ENCODE results near the gene PCSK5.

DNA sequence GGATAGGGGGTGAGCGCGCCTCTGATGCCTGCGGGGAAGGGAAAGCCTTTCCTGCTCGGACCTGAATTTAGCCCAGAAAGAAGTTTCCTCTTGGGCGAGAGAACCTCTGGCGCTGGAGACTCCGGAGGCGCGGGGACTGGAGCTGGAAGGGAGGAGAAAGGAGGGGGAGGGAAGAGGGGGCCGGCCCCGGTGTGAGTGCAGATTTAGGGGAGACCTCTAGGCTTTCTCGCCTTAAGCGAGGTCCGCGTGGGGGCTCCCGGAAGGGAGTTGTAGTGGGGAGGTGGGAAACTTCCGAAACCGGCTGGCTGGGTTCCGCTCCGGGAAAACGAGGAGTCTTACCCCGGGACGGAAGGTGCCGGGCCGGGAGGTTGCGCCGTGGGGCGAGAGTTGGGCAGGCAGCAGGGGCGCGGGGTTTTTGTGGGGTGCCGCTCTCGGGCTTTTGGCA lies 1.3 kb downstream of the PCSK5 start:
- no peak for TF ChIP-seq EZH2 (IDR thresholded peaks at IDR 0.05; ENCODE audit: low read depth, low read length, severe bottlenecking)
- no peak for TF ChIP-seq EP300 (IDR thresholded peaks at IDR 0.05; ENCODE audit: borderline replicate concordance in 1 of 2, low read depth in 2 of 2, low read length in 2 of 2)
- no peak for TF ChIP-seq ASH2L (IDR thresholded peaks at IDR 0.05; ENCODE audit: low read length)
- TF ChIP-seq POLR2A (IDR thresholded peaks at IDR 0.05; ENCODE audit: control extremely low read depth in 1 of 2, low read depth in 2 of 2, low read length in 2 of 2): no peak
- TF ChIP-seq, protein P1, sequence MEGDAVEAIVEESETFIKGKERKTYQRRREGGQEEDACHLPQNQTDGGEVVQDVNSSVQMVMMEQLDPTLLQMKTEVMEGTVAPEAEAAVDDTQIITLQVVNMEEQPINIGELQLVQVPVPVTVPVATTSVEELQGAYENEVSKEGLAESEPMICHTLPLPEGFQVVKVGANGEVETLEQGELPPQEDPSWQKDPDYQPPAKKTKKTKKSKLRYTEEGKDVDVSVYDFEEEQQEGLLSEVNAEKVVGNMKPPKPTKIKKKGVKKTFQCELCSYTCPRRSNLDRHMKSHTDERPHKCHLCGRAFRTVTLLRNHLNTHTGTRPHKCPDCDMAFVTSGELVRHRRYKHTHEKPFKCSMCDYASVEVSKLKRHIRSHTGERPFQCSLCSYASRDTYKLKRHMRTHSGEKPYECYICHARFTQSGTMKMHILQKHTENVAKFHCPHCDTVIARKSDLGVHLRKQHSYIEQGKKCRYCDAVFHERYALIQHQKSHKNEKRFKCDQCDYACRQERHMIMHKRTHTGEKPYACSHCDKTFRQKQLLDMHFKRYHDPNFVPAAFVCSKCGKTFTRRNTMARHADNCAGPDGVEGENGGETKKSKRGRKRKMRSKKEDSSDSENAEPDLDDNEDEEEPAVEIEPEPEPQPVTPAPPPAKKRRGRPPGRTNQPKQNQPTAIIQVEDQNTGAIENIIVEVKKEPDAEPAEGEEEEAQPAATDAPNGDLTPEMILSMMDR (IDR thresholded peaks at IDR 0.05; ENCODE audit: control extremely low read depth in 1 of 3, insufficient read depth in 1 of 3, low read depth in 1 of 3, low read length in 3 of 3): no peak
- TF ChIP-seq CEBPB (IDR thresholded peaks at IDR 0.05; ENCODE audit: low read depth, low read length): no peak
- TF ChIP-seq EGR1 (IDR thresholded peaks at IDR 0.05; ENCODE audit: borderline replicate concordance, low read depth, low read length): no peak
